Esophagus muscularis mucosa (tissue), 4 donors: ENCODE results near the gene PPP1R14B.

Source experiments
- CTCF ChIP-seq, 3 experiments: fragments of 200-600 bp in 2 of 3; fragments of 450-650 bp in 1 of 3; sonication (generic) in 2 of 3; IDR thresholded peaks; one replicate each; pipeline ENCODE4 v1.5.1; 2017 to 2019; ENCODE audit warnings: antibody characterized with exemption in 3 of 3, mild to moderate bottlenecking in 2 of 3, moderate library complexity in 1 of 3
- EP300 ChIP-seq: sonication (generic); formaldehyde crosslinking; IDR thresholded peaks from one replicate; pipeline ENCODE4 v1.6.1; 2017; ENCODE audit warnings: antibody characterized with exemption
- POLR2A ChIP-seq: fragments of 450-650 bp; IDR thresholded peaks from one replicate; pipeline ENCODE4 v1.6.1; 2017; ENCODE audit warnings: antibody characterized with exemption, moderate library complexity, mild to moderate bottlenecking, low read depth
- POLR2AphosphoS5 ChIP-seq, 2 donors: sonication (generic); formaldehyde crosslinking; IDR thresholded peaks; one replicate each; pipeline ENCODE4 v1.6.1; 2017; ENCODE audit warnings: antibody characterized with exemption in 2 of 2

GRCh38 chr11:64229090-64229743 is 17.5 kb downstream of the PPP1R14B start:
- TF ChIP-seq CTCF (IDR thresholded peaks at IDR 0.05): no peak
- no peak for TF ChIP-seq POLR2AphosphoS5 (IDR thresholded peaks at IDR 0.05)
- no peak for TF ChIP-seq POLR2A
- TF ChIP-seq EP300: no peak
